DMS53 (cell line): ENCODE measurements around the gene TDRD3.
"Not testable (repeated sequence)": the region's sequence is repeated elsewhere in the genome, so short reads cannot be mapped to it uniquely, and the experiment has no call there.

Experiments
- DNase-seq: peaks from one replicate; lab custom pipeline; 2025; lab: John Stamatoyannopoulos, UW

The TDRD3 gene

DNA sequence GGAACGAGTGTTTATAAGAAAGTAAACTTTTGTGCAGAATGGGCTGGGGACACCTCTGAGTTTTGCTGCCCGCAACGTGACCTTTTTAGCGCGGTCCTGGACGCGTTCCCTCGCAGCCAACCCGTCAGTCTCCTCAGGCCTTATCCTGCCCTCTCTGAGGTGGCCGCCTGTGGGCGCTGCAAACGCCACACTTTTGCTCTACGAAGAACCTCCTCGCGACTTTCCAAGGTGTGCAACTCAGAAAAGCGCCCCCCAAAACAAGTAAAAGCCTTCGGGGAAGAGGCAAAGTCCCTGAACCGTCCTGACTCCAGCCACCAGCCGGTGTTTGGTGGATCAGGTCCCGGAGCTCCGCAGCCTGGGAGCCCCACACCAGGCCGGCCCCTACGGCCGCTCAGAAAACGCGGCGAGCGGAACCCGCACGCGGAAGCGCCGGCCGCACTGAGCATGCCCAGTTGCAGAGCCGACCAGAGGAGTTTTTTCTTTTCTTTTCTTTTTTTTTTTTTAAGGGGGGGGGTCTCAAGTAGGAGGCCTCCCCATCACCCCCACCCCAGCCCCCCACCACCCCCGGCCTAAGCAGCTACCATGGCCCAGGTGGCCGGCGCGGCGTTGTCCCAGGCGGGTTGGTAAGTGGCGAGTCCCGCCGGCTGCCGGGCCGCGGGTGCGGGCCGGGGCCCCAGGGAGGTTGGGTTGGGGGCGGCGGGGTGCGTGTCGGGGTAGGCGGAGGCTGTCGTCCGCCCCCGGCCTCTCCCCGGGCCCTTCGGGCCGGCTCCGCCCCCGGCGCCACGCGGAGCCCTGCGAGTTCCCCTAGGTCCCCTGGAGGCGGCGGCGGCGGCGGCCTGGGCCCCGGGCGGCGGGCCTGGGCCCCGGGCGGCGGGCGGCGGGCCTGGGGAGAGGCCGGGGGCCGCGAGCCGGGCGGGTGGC is at the start of gene TDRD3:
TDRD3 (plus strand) TSS at position 438 of the 921 bp plus-strand sequence; CDS start at position 583, 145 bp downstream.
- DNase-seq: peak; percentile 81

DNA sequence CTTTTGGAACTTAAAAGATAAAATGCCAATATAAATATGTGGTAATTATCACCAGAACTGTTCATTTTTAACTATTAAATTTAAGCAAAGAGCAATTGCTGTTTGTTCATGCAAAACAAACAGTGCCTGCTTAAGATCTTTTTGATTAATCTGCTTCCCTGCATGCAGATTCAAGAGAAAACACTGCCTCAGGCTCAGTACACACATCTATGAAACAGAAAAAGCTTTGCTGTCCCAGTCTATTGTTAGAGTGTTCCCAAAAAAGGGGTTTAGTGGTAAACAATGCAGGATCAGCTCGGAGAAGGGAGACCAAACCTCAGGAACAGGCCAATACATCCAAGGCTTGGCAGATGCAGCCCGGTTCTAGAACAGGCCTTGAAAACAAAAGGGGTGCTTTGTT is 49.3 kb upstream of the TDRD3 start:
- DNase-seq: no peak

DNA sequence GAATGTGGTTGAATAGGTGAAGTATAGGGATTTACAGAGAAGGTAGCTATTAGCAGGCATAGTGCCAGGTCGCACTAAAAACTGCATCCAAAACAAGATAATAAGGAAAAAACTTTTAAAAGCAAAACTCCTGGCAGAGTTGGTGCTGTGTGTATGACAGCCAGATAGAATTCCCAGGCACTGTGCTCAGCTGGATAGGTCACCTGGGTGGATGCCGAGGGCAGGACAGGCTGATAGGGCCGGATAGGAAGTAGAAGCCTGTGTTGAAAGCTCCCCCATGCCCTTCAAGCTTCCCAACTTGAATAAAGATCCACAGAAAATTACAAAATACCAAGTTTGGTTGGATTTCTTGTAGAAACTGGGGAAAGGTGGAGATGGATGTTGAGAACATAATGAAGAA is 48.9 kb upstream of the TDRD3 start:
- no peak for DNase-seq

DNA sequence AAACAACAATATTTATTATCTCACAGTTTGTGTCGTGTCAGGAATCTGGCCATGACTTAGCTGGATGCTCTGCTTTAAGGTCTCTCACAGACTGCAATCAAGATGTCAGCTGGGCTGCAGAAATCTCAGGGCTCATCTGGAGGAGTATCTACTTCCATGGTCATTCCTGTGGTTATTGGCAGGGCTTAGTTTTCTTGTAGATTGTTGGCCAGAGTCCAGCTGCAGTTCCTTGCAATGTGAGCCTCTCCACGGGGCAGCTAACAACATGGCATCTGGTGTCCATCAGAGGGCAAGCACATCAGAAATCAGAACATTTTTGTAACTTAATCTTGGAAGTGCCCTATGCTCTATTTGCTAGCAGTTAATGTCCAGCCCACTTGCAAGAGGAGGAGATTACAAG is 45.7 kb upstream of the TDRD3 start:
- DNase-seq: no peak

DNA sequence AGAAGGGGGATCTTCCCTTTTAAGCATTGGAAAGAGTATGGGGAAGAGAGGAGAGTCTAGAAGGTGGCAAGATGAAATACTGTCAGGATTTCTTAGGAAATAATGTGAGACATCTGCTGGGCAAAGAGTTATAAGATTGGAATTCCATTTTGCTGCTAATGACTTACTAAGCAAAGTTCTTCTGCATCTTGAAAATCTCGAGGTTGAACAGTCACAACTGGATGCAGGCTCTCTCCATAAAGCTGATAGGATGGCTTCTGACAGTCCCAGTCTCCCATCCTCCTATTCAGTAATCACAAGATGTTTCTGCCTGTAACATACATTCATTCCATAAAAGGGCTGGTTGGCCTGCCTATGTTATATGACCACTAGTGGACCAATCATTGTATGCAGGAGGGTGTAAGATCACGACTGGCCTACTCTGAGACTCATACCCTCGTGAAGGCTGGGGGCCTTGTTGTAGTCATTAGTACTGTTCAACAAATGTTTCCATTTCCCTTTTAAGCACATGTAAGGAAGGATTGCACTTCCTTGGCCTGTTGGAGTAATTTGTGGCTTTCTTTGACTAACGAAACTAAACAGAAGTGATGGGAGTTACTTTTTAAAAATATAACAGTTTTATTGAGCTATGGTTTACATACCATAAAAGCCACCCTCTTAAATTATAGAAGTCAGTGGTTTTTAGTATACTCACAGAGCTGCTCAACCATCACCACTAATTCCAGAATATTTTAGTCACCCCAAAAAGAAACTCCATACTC is 45.0 kb upstream of the TDRD3 start:
- no peak for DNase-seq

DNA sequence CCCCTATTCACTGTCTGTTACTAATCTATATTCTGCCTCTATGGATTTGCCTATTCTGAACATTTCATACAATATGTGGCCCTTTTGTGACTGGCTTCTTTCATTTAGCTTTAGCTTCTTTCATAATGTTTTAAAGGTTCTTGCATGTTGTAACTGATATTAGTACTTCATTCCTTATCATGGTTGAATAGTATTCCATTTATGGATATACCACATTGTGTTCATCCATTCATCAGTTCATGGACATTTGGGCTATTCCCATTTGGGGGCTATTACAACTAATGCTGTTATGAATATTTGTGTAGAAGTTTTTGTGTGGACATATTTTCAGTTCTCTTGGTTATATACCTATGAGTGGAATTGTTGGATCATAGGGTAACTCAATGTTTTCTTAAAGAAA is 44.4 kb upstream of the TDRD3 start:
- DNase-seq: no peak

DNA sequence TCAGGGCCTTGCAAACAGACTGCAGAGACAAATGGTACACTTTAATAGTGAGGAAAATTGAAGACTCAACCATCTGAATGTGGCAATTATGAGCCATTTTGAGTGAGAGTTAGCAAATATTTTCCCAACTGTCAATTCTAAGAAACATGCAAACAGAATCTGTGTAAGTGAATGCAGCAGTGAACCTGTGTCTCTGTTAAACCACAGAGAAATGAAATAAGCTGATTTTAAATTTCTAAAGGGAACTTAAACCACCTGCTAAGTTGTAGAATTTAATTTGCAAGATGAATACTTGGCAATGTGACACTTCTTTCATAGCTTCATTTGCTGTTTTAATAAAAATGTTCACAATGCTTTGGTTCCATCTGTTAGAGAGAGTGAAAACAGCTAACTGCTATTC is 42.0 kb upstream of the TDRD3 start:
- DNase-seq: no peak

DNA sequence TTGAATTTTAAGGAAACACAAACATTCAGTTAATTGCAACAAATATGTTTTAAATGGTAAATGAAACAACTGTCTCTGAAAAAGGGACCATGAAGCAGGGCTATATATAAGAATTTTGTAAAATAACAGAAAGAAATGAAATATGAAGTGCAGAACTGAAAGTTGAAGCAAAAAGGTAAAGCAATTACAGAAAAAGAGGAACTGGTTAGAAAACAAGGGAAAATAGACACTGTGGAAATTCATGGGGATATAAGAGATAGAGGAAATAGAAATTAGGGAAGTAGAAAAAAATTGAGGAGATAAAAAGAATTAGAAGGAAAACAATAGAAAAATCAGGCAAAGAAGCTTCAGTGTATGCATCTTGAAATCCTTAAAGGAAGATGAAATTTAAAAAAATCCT is 40.0 kb upstream of the TDRD3 start:
- no peak for DNase-seq

DNA sequence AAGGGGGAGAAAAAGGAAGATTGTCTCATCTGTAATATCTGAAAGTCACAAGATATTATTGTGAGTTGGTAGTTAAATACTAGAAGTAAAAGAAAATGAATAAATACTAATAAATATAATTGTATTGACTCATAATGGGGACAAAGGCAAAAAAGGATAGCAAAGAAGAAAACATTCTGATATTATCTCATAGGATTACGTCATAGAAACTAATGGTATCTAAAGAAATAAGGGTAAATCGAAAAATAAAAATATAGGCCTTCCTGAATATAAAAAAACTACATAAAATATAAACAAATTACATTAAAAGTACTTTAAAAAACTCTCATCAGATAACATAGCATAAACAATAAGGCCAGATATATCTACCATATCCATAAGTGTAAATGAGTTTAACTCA is 38.6 kb upstream of the TDRD3 start:
- DNase-seq: no peak

DNA sequence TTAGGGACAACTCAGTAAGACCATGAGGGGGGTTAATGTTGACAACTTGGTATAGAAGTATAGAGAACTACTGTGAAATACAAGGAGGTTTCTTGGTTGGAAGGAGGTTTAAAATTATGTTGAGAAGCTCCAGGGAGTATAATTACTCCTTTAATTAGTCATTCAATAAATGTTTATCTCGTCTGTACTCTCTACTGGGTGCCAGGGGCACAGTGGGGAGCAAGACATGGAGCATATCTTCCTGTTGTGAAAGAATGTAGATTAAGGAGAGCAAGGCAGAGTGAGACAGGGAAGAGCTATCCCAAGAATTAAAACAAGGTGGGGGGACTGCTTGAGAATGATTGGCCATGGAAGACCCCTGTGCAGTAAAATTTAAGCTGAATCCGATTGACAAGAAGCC is 33.7 kb upstream of the TDRD3 start:
- no peak for DNase-seq

DNA sequence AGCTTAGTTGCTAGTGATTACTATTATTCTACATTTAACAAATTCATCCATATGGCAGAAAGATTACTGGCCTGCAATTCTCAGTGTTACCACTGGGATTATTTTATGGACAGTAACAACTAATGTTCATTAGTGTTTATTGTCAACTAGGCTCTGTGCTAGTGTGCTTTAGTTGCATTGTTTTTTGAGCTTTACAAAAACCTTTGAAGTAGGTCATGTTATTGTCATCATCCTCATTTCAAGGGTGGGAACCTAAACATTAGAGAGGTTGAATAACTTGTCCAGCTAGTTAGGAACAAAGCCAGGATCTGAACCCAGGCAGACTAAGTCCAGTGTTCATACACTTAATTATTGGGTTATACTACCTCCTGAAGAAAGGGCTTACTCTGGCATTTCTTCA is 27.8 kb upstream of the TDRD3 start:
- DNase-seq: peak; percentile 18

DNA sequence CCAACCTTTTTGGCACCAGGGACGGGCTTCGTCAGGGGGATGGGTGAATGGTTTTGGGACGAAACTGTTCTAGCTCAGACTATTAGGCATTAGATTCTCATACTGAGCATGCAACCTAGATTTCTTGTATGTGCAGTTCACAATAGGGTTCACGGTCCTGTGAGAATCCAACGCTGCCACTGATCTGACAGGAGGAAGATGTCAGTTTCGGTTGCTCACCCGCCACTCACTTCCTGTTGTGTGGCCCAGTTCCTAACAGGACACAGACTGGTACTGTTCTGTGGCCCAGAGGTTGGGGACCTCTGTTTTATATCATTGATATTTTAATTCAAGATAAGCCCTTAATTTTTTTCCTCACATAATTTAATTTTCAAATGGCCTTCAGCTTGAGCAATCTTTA is 26.7 kb upstream of the TDRD3 start:
- DNase-seq: no peak

DNA sequence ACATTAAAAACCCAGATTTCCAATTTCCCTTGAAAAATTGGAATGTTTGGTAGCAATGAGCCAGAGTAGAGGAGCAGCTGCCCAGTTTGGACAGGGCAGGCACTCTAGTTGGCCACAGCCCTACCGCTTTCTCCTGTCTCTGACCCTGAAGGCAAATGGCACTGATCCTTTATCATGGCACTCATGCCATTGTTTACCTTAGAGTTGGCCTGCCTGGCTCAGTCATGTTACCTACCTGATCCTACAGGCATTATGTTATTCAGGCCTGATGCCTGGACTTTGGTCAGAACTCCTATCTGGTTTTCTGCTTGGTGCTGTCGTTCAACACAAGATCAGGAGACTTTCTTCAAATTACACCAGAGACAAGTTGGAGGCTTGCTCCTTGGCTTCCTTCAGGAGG is 24.9 kb upstream of the TDRD3 start:
- DNase-seq: no peak

DNA sequence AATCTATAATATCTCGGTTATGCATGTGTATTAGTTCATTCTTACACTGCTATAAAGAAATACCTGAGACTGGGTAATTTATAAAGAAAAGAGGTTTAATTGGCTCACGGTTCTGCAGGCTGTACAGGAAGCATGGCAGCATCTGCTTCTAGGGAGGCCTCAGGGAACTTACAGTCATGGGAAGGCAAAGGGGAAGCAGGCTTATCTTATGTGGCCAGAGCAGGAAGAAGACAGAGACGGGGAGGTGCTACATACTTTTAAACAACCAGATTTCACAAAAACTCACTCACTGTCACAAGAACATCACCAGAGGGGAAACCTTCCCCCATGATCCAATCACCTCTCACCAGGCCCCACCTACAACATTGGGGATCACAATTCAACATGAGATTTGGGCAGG is 17.7 kb upstream of the TDRD3 start:
- DNase-seq: not testable (repeated sequence)

DNA sequence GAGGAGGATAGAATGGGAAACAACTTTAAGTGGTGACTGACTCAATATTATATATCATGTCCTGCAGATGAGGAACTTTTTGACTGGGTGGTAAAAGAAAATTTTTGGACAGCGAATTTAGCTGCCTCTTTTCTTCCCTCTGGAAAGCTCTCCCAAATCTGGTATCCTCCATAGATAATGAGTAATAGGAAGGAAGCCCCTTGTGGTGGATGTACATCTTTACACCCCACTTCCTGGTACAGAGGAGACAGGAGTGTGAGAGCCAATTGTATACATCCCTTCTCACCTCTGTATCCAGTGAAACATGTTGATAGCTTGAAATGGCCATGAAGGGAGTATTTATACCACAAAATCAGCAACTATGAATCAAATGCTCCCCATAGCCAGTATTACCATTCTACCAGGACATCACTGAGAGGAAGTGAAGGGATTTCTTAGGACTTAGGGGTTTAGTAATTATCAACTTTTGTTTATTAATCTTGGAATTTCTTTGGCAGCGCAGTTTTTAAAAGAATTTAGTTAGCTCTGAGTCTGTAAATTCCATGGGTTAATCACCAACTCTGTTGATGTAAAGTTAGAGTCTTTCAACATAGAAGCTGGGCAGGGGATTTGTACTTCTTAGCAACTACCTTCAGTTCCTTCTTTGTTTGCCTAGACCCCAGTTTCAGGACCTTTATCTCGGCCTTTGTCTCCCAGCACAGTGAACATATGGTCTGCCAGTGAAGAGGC is 17.0 kb upstream of the TDRD3 start:
- peak; percentile 14 for DNase-seq

DNA sequence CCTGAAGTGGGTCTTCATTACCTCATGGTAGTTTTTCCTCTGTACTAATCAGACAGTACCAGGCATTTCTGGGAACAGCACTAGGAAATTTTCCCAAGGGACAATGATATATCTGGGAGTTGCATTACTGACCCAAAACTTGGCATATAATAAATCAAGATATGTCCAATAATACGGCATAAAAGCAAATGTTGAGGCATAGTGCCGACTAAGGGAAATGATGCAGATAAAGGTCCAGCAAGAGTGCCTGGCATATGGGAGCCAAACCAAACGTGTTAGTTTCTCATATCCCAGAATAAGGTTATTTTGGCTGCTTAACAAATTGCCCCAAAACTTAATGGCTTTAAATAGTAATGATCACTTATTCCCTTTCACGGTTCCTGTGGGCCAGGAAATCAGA is 12.1 kb upstream of the TDRD3 start:
- DNase-seq: no peak

DNA sequence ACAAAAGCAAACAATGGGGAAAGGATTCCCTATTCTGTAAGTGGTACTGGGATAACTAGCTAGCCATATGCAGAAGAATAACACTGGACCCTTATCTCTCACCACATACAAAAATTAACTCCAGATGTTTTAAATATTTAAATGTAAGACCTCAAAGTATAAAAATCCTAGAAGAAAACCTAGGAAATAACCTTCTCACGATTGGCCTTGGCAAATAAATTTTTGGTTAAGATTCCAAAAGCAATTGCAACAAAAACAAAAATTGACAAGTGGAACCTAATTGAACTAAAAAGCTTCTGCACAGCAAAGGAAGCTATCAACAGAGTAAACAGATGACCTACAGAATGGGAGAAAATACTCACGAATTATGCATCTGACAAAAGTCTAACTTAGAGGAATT is 10.8 kb upstream of the TDRD3 start:
- DNase-seq: no peak

DNA sequence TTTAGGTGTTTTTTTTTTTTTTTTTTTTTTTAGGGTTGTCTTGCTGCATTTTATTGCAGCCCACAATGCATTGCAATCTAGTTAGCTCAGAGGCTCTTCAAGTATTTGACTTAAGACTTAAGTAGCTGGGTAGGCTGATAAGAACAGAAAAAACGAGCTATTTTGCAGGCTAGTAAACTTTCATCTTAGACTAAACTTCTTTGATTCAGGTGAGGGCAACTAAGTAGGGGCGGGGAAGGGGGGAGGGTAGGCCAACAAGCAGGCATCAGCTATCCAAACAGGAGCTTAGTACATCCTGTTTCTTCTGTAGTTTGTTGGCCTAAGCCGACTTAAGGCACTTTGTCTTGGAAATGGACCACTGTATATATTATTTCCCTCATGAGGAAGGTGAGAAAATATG is 4.9 kb upstream of the TDRD3 start:
- no peak for DNase-seq

DNA sequence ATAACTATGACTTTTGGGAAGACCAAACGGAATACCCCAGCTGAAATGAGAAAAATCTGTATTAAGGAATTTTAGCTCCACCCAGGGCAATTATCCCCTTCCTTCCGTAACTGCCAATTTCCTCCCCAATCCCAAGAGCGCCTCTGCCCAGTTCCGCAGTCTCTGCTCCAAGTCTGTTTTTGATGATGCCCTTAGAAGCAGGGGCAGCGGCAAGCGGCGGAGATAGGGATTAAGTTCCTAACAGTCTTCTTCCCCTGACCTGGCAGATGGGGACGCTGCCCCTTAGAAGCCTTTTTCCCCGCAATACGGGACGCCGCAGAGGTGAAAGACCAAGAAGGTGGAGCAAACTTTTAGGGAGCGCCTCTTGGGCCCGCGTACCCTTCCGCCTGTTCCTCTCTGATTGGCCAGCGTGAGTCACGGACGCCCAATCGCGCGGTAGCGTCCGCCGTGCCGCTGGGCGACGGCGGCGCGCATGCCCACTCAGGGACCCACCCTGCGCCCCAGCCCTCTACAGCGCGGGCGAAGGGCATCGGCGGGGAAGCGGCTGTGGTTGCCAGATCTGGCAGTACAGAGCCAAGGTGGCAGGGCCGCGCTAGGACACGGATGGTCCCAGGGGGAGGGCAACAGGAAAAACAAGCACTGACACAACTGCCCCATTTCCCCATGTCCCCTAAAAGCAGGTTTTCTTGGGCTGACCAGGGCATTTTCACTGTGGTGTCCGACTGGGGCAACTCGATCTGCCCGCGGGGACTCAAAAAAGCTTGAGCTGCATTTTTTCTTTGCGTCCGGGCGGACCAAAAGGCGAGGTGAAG is 843 bp upstream of the TDRD3 start:
- DNase-seq: peak; percentile 83

DNA sequence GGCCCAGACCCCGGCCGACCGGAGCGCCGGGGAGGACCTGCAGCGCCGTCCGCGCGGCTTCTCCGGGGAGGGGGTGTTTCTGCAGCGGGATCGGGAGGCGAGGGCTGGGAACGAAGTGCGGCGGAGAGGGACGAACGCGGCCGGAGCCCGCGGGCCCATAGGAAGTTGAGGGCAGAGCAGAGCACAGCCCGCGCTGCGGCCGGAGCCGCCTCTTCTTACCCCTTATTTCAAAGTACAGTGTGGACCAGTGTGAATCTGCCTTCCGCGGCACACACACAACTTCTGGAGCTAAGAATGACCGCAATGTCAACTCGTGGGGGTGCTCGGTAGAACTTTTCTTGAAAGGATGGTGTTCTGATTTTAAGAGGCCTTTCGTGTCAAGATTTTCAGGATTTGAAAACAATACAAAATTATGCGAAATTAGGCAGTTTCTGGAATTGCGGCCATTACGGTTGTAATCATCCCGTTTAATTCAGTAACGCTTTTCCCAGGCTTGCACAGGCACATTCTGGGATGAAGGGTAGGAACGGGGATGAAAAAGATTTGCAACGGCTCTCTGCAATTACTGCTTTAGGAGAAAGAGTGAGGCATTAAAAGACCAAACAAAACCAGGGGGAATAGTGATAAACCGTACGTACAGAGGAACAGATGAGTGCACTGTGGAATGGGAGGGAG is 821 bp downstream of the TDRD3 start:
- peak; percentile 67 for DNase-seq

DNA sequence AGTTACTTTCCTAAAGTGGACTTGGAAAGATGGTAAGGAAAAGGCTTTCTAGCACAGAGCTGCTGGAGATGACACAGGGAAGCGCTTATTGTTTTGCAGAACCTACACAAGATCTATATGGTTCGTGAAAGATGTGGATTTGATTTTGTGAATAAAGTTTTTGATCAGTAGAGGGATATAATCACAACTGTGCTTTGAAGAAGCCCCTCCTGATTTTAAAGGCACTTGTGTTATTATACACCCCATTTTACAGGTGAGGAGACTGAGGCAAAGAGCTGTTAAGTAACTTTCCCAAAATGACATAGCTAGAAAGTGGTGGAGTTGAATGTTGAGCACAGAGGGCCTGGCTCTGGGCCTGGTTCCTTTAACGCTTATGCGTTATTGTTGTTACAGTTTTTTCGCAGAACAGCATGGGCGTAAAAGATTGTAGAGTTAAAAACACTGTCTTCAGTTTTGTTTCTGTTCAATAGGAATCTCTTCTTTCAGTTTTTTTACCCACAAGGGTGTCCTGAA is 1.4 kb downstream of the TDRD3 start:
- DNase-seq: peak; percentile 11
